ENCODE measurements around the gene LRSAM1.

Gene LRSAM1

GRCh38 chr9:127474592-127474991 lies 23.3 kb downstream of the LRSAM1 start:
- H3K4me3 ChIP-seq (replicated peaks; ENCODE audit: low read depth, low read length): no peak overlapping the region
- TF ChIP-seq CTCF (IDR thresholded peaks at IDR 0.05; ENCODE audit: insufficient read depth, low read length, poor library complexity, severe bottlenecking): no peak
- no peaks in the 10 kb centered on the region for H3K27me3 ChIP-seq (replicated peaks; ENCODE audit: control insufficient read depth, insufficient read depth, low read length)
- peaks cover 14% of the 10 kb centered on the region for H3K36me3 ChIP-seq (ENCODE audit: control insufficient read depth, insufficient read depth, low read length)
- no peak for DNase-seq (ENCODE audit: extremely low read depth, insufficient read length)

DNA sequence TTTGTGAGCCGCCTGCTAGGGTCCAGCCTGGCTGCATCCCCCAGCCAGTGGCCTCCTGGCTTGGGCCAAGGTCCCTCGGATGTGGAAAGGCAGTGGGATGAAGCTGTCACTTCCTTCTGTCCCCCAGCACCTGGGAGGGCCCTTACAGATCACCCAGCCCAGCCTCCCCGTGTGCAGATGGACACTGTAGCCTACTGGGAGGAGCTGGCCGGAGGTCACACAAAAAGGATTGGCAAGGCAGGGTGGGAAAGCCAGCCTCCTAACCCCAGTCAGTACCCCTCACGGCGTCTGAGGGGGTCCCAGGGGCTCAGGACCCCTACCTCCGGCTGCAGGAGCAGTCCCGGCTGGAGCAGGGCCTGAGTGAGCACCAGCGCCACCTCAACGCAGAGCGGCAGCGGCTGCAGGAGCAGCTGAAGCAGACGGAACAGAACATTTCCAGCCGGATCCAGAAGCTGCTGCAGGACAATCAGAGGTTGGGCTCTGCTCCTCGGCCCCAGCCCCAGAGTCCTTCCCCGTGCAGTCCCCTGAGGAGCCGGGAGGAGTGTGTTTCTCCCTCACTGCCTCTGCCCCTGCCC lies 28.3 kb downstream of the LRSAM1 start:
- DNase-seq (ENCODE audit: extremely low read depth, insufficient read length): no peak
- H3K27me3 ChIP-seq (replicated peaks; ENCODE audit: control insufficient read depth, insufficient read depth, low read length): no peaks in the 10 kb centered on the region
- TF ChIP-seq CTCF (IDR thresholded peaks at IDR 0.05; ENCODE audit: insufficient read depth, low read length, poor library complexity, severe bottlenecking): no peak
- no peak overlapping the region for H3K4me3 ChIP-seq (replicated peaks; ENCODE audit: low read depth, low read length)
- H3K36me3 ChIP-seq (ENCODE audit: control insufficient read depth, insufficient read depth, low read length): peaks cover 10% of the 10 kb centered on the region

DNA sequence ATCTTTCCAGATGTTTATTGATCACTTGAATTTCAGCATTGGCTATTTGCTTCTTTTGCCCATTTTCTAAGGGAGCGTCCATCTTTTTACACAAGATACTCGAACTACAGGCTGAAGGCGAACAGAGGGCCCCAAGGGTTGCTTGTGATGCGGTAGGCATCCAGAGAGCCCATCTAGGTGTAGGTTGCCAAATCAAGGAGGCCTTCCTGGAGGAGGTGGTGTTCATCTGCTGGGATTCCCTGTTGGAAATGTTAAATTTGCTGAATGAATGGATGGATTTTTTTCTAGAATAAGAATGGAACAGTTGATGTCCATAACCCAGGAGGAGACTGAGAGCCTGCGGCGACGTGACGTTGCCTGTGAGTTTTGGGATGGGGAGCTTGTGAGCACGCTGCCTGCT lies 31.4 kb downstream of the LRSAM1 start:
- Histone ChIP-seq H3K4me3 (replicated peaks; ENCODE audit: low read depth, low read length) (no peak overlapping the region), H3K27me3 (replicated peaks; ENCODE audit: control insufficient read depth, insufficient read depth, low read length) (no peaks in the 10 kb centered on the region), H3K36me3 (ENCODE audit: control insufficient read depth, insufficient read depth, low read length) (peaks cover 15% of the 10 kb centered on the region)
- DNase-seq (ENCODE audit: extremely low read depth, insufficient read length): no peak
- no peak for TF ChIP-seq CTCF (IDR thresholded peaks at IDR 0.05; ENCODE audit: insufficient read depth, low read length, poor library complexity, severe bottlenecking)

DNA sequence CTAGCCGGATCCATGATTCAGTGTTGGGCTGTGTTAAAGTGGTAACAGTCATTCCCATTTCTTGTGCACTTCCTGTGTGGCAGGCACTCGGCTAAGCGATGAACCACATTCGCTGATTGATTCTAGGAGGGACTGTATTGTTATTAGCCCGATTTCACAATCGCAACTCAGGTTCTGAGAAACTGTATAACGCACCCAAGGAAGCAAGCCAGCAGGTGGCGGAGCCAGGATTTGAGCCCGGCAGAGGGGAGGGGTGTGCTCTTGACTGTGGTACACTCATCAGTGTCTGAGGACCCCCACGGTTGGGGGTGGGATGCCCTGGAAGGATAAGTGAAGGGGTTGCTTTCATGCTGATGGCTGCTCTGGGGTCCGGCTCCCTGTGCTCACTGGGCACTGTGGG lies 34.7 kb downstream of the LRSAM1 start:
- Histone ChIP-seq H3K4me3 (replicated peaks; ENCODE audit: low read depth, low read length) (no peak overlapping the region), H3K36me3 (ENCODE audit: control insufficient read depth, insufficient read depth, low read length) (peaks cover 12% of the 10 kb centered on the region)

DNA sequence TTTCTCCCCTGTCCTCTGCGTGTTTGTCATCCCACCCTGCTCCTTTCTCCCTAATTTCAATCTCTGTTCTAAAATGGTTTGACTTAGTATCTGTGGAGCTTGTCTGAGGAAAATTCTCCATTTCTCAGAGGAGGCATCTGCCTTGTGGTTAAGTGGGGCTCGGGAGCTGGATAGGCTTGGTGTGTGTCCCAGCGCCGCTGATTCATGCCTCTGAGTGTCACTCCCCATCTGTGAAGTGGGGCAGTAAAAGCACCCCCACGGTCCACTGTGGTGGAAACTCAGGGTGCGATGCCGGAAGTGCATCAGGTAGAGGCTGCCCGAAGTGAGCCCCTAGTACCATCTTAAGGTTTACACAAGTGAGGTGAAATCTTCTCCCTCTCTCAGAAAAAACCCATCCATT lies 37.6 kb downstream of the LRSAM1 start:
- no peak for DNase-seq (ENCODE audit: extremely low read depth, insufficient read length)
- Histone ChIP-seq H3K36me3 (ENCODE audit: control insufficient read depth, insufficient read depth, low read length) (peaks cover 20% of the 10 kb centered on the region), H3K4me3 (replicated peaks; ENCODE audit: low read depth, low read length) (no peak overlapping the region), H3K27me3 (replicated peaks; ENCODE audit: control insufficient read depth, insufficient read depth, low read length) (no peaks in the 10 kb centered on the region)
- no peak for TF ChIP-seq CTCF (IDR thresholded peaks at IDR 0.05; ENCODE audit: insufficient read depth, low read length, poor library complexity, severe bottlenecking)

More for the DNA sequence above, 34.7 kb downstream of the LRSAM1 start:
- H3K27me3 ChIP-seq (replicated peaks; ENCODE audit: control insufficient read depth, insufficient read depth, low read length): no peaks in the 10 kb centered on the region
- DNase-seq (ENCODE audit: extremely low read depth, insufficient read length): no peak
- no peak for TF ChIP-seq CTCF (IDR thresholded peaks at IDR 0.05; ENCODE audit: insufficient read depth, low read length, poor library complexity, severe bottlenecking)

Measured in GM06990 (cell line).